Measurements from ENCODE around the gene PAX6. TPM values are rescaled to one million over a fixed set of nuclear protein-coding genes. Genes with fewer than 3 reads are reported as not detected.

PAX6 gene
- total RNA-seq, 1 experiment from 2014 or later = 14.6 TPM

DNA sequence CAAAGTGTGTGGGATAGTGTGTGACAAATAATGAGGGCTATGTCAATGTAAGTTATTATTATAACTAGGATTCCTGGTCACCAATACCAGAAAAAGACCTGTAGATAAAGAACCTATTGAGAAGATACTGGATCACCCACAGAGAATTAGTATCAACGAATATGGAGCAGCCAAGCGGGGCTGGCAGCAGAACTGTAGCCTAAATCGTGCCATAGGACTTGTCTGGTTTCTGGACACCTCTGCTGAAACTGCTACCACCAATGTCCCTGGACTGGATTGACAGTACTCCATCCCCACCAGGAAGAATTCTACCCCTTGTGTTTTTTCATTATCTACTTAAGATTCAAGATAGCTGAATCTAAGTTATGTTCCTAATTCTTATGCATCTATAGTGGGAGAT is 30.3 kb upstream of the PAX6 start:
- H4K20me1 ChIP-seq (ENCODE audit: low read length) = no peaks in the 10 kb centered on the region
- H2AFZ ChIP-seq (ENCODE audit: low read length) = no peak overlapping the region
- H3K9ac ChIP-seq (ENCODE audit: low read length) = no peak overlapping the region
- no peak for TF ChIP-seq EZH2 (IDR thresholded peaks at IDR 0.05; ENCODE audit: low read length, unreplicated experiment)
- no peak for TF ChIP-seq EZH2phosphoT487 (IDR thresholded peaks at IDR 0.05; ENCODE audit: borderline replicate concordance, low read length)
- TF ChIP-seq, protein P1, sequence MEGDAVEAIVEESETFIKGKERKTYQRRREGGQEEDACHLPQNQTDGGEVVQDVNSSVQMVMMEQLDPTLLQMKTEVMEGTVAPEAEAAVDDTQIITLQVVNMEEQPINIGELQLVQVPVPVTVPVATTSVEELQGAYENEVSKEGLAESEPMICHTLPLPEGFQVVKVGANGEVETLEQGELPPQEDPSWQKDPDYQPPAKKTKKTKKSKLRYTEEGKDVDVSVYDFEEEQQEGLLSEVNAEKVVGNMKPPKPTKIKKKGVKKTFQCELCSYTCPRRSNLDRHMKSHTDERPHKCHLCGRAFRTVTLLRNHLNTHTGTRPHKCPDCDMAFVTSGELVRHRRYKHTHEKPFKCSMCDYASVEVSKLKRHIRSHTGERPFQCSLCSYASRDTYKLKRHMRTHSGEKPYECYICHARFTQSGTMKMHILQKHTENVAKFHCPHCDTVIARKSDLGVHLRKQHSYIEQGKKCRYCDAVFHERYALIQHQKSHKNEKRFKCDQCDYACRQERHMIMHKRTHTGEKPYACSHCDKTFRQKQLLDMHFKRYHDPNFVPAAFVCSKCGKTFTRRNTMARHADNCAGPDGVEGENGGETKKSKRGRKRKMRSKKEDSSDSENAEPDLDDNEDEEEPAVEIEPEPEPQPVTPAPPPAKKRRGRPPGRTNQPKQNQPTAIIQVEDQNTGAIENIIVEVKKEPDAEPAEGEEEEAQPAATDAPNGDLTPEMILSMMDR (conservative IDR thresholded peaks at IDR 0.05; ENCODE audit: low read depth, low read length) = no peak
- no peak overlapping the region for H3K4me2 ChIP-seq (ENCODE audit: low read length)
- no peak overlapping the region for H3K4me3 ChIP-seq (ENCODE audit: low read length)
- intact Hi-C loops (cut with micrococcal nuclease) = no loop called here
- no peaks in the 10 kb centered on the region for H3K9me3 ChIP-seq (ENCODE audit: low read length)
- BruUV-seq (replicated peaks) = no TSS peak
- CTCF ChIA-PET = no interaction called here
- H3F3A ChIP-seq (ENCODE audit: low read length, unreplicated experiment) = no peaks in the 10 kb centered on the region
- no peak for ATAC-seq
- no peaks in the 10 kb centered on the region for H3K79me2 ChIP-seq (ENCODE audit: low read length)
- no peaks in the 10 kb centered on the region for H3K9me2 ChIP-seq (replicated peaks; ENCODE audit: low read length)
- H3K27ac ChIP-seq (ENCODE audit: low read length) = no peak overlapping the region
- DNase-seq = no peak
- POLR2A ChIA-PET (ENCODE audit: unreplicated experiment) = no interaction called here
- no peaks in the 10 kb centered on the region for H3K36me3 ChIP-seq (ENCODE audit: low read depth, low read length)
- H3K4me1 ChIP-seq (ENCODE audit: insufficient read depth, low read length) = no peaks in the 10 kb centered on the region
- H3K27me3 ChIP-seq (ENCODE audit: low read length) = peaks cover 5% of the 10 kb centered on the region; the same call in 1 of the 2 replicates

DNA sequence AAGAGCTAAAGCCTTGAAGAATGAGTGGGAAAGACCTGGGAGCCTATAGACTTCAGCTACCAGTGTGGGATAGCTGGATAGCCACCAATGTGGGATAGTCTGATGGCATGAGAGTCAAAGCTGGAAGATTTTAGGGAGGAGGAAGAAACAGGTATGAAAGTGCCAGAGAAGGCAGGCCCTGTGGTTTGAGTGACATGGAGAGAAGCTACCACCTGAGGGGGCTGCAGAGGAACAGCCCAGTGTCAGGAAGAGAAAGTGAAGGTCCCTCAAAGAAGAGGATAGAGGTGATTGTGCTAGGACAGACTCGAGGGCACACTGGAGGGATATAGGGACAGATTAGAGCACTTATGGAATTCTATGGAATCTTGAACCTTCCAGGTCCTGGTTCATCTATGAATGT is 23.1 kb upstream of the PAX6 start:
- H2AFZ ChIP-seq (ENCODE audit: low read length) = no peak overlapping the region
- no peaks in the 10 kb centered on the region for H3K9me3 ChIP-seq (ENCODE audit: low read length)
- no peaks in the 10 kb centered on the region for H3K9me2 ChIP-seq (replicated peaks; ENCODE audit: low read length)

DNA sequence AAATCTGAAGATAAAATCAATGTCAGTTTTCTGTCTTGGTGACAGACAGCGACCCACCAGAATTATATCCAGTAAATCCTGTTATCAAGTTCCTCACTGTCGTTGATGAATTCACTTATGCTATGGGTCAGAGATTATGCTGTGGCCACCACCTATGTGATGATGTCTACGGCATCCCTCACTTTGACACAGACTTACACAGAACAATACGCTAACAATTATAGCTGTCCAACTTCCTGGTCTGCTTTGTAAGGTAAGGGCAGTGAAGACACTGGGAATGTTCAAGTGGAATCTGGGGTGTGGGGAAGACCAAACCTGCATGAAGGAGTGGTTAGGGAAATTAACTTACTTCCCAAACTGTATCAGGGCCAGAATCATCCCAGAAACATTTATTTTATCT is 19.3 kb upstream of the PAX6 start:
- CTCF ChIA-PET = no interaction called here
- H3K9ac ChIP-seq (ENCODE audit: low read length) = no peak overlapping the region
- H3K9me2 ChIP-seq (replicated peaks; ENCODE audit: low read length) = no peaks in the 10 kb centered on the region
- peaks cover 2% of the 10 kb centered on the region; the same call in 1 of the 2 replicates for H3K27me3 ChIP-seq (ENCODE audit: low read length)
- H3K9me3 ChIP-seq (ENCODE audit: low read length) = no peaks in the 10 kb centered on the region
- TF ChIP-seq EZH2phosphoT487 (IDR thresholded peaks at IDR 0.05; ENCODE audit: borderline replicate concordance, low read length) = no peak
- TF ChIP-seq, protein P1 (conservative IDR thresholded peaks at IDR 0.05; ENCODE audit: low read depth, low read length) = no peak
- TF ChIP-seq EZH2 (IDR thresholded peaks at IDR 0.05; ENCODE audit: low read length, unreplicated experiment) = no peak
- no TSS peak for BruUV-seq (replicated peaks)
- no peak overlapping the region for H2AFZ ChIP-seq (ENCODE audit: low read length)
- H3K27ac ChIP-seq (ENCODE audit: low read length) = no peak overlapping the region
- no peaks in the 10 kb centered on the region for H3K36me3 ChIP-seq (ENCODE audit: low read depth, low read length)
- ATAC-seq = no peak
- H3K4me2 ChIP-seq (ENCODE audit: low read length) = no peak overlapping the region
- POLR2A ChIA-PET (ENCODE audit: unreplicated experiment) = no interaction called here
- H3K4me1 ChIP-seq (ENCODE audit: insufficient read depth, low read length) = no peaks in the 10 kb centered on the region
- H3K79me2 ChIP-seq (ENCODE audit: low read length) = no peaks in the 10 kb centered on the region
- H4K20me1 ChIP-seq (ENCODE audit: low read length) = no peaks in the 10 kb centered on the region
- H3F3A ChIP-seq (ENCODE audit: low read length, unreplicated experiment) = no peaks in the 10 kb centered on the region
- no peak overlapping the region for H3K4me3 ChIP-seq (ENCODE audit: low read length)
- intact Hi-C loops (cut with micrococcal nuclease) = no loop called here
- DNase-seq = no peak

More for the DNA sequence above, 23.1 kb upstream of the PAX6 start:
- no peaks in the 10 kb centered on the region for H3F3A ChIP-seq (ENCODE audit: low read length, unreplicated experiment)
- no peak for TF ChIP-seq EZH2phosphoT487 (IDR thresholded peaks at IDR 0.05; ENCODE audit: borderline replicate concordance, low read length)
- no peaks in the 10 kb centered on the region for H4K20me1 ChIP-seq (ENCODE audit: low read length)
- DNase-seq (no peak), ATAC-seq (no peak)
- H3K4me3 ChIP-seq (ENCODE audit: low read length) = no peak overlapping the region
- no peaks in the 10 kb centered on the region for H3K4me1 ChIP-seq (ENCODE audit: insufficient read depth, low read length)
- no TSS peak for BruUV-seq (replicated peaks)
- ChIA-PET CTCF (interaction anchor here (0.6 kb wide), 1 partner anchor 13 kb away, joined by 3 read pairs; no protein-coding TSS in a partner anchor), POLR2A (ENCODE audit: unreplicated experiment) (no interaction called here)
- intact Hi-C loops (cut with micrococcal nuclease) = no loop called here
- H3K27ac ChIP-seq (ENCODE audit: low read length) = no peak overlapping the region
- no peaks in the 10 kb centered on the region for H3K79me2 ChIP-seq (ENCODE audit: low read length)
- H3K4me2 ChIP-seq (ENCODE audit: low read length) = no peak overlapping the region
- H3K27me3 ChIP-seq (ENCODE audit: low read length) = peaks cover 17% of the 10 kb centered on the region
- no peaks in the 10 kb centered on the region for H3K36me3 ChIP-seq (ENCODE audit: low read depth, low read length)
- no peak overlapping the region for H3K9ac ChIP-seq (ENCODE audit: low read length)
